Activated CD8-positive, alpha-beta memory T cell treated with anti-CD3 and anti-CD28 coated beads for 4 hours (primary cell): Measurements from ENCODE around the gene RASEF.

Experiments used
- DNase-seq, 2 donors: peaks; one replicate each; pipeline ENCODE4 v3.0.0-alpha.2; 2020; ENCODE audit warnings: low read depth in 2 of 2

Gene RASEF

DNA sequence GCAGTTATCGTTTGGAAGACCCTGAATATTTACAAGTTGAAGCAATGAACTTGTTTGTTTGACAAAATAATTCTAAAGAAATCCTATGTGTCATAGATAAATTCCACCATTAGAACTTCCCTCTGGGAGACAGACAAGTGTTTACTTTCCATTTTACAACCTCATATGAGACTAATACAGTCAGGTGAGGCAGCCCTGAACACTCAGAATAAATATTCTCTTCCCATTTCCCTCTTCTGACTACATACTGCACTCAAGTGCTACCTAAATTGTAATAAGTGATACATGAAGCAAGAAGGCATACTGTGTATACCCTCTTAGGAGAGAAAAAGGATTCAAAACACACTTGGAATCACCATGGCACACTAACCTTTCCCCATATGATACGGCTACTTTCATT is 6.8 kb downstream of the RASEF start:
- no peak for DNase-seq

DNA sequence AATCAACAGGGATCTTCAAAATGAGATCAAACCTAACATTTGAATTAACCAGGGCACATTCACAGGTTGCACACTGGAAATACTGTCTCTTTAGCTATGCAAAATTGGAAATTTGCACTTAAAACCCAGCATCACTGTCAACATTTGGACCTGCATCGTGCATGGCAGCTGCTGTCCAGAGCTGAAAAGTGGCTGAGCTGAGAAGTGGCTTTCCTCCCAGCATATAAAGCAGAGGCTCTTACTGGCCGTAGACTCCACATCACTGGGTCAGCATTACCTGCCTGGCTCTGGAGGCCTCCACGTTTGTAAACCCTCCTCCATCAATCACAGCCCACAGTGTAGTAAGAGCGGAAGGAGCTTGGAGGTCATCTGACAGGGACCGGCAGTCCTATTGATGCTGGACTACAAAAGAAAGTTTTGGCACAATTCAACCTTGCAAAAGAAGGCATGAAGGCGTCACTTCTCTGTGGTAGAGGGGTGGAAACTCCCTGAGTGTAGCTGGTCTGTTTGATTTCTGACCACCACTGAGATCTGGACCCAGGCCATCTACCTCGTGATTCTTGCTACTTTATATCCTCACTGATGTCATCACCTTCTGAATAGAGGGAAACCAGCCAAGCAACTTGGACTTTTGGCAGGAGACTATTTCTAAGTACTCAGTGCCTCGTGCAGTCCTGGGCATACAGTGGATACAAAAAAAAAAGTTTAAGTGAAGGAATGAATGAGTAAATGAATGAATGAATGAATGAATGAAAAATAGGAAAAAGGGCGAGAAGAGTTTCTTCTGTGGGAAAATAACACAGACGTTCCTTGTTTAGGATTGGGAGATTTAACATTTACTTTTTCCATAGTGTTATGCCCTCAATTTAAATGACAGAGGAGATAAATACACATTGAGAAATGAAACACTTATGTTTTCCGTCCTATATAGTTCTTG is 14.8 kb downstream of the RASEF start:
- no peak for DNase-seq

DNA sequence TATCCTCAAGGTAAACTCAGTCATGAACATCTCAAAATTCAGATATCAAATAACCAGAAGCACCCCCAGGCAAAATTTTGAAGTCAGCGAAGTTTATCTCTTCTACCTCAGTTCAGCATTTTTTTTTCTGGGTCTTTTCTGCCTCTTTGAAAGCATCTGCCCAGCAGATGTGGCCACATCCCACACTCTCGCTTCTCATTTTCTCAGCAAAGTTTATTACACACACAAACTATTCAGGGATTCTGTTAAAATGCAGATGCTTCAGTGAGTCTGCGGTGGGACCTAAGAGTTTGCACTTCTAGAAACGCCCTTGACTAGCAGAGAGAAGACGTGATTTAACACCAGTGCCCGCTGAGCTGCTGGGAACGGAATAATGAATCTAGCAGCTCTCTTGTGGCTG is 19.3 kb downstream of the RASEF start:
- no peak for DNase-seq

DNA sequence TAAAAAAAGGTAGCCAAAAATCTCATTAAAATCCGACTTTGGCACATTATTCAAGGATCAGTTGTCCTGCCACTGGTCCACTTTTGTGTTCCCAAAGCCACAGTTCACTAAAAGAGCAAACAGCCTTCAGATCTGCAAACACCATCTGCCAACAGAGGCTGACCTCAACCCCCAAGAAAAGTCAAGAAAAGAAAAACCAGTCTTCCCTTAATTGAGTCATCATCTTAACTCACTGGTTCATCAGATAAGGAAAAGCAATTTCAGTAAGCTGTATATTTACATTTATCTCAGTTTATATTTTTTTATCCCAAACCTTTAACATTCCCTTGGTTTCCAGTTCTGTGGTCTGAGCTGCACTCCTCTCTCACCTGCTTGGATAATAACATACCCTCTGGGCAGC is 21.2 kb downstream of the RASEF start:
- DNase-seq: no peak

DNA sequence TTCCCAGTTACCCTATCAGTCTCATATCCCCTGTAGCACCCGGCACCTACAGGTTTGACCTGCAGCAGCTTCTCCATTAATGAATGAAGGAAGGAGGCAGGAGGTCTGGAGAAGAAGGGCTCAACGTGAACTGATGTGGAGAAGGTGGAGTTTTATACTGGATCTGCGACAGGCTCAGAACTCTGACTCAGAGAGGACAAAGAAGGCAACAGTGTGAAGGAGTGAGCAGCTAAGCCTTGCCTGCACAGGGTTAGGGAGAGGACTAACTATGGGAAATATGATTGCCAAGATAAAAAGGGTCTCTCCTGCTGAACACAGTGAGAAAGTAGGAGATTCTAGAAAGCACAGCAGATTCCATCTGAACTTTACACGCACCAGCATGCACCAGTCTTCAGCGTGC is 23.6 kb downstream of the RASEF start:
- DNase-seq: no peak

DNA sequence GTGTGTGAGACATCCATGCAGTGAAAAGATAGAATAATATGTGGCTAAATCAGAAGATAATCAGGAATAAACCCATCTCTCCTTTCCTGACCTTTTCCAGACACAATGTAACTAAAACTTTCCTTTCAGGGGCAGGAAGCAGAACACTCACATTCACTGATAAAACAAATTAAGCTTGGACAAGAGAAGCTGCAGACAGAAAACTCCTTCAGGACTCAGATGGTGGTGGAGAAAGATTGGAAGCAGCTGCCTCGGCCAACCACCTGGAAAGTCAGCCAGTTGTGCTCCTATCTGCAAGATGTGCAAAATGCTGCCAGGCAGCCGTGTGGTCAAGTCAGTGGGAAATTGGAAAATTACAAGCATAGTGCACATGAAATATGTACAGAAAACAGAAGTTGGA is 26.9 kb downstream of the RASEF start:
- DNase-seq: no peak

DNA sequence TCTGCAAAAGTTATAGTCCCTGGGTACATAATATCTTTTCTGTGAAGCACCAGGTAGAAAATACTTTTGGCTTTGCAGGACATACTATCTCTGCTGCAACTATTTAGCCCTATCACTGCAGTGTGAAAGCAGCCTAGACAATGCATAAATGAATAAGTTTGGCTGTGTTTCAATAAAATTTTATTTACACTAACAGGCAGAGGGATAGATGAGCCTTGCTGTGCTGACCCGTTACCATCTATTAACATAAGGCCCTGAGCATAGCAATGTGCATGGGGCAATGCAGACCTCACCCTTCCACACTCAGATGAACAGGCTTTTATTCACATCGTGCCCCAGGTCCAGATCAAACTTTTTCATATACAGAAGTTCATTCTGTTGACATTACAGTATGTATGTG is 27.8 kb downstream of the RASEF start:
- no peak for DNase-seq

DNA sequence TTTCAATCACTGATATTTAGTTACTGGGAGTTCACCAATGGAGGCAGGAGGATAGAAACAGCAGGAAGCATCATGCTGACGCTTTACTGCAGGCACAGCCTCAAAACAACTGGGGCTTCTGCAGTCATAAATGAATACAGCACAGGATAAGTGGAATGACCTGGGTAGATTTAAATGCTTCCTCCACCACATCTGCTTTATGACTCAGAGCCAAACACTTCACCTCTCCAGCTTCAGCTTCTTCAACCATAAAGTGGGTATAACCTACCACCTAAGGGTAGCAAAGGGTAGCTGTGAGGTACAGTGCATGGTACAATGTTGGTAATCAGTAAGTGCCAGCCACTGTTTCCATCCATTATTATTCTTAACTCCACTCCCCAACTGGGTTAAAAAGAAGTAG is 28.4 kb downstream of the RASEF start:
- no peak for DNase-seq

DNA sequence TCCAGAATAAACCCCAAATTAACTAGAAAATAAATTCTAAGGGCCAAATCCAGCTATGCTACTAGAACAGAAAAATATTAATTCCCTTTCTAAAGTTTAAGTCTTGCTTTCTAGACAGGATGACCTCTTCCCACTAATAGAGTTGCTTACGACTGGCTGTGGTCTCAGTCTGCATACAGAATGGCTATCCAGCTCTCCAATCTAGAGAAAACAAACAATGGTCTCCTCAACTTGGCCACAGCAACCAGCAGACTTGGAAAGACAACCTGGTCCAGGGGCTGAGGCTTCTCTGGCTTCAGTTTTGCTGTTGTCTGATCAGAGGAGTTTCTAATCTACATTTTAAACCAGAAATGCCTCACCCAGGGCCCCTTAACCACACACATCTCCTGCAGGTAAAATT is 28.9 kb downstream of the RASEF start:
- DNase-seq: no peak

DNA sequence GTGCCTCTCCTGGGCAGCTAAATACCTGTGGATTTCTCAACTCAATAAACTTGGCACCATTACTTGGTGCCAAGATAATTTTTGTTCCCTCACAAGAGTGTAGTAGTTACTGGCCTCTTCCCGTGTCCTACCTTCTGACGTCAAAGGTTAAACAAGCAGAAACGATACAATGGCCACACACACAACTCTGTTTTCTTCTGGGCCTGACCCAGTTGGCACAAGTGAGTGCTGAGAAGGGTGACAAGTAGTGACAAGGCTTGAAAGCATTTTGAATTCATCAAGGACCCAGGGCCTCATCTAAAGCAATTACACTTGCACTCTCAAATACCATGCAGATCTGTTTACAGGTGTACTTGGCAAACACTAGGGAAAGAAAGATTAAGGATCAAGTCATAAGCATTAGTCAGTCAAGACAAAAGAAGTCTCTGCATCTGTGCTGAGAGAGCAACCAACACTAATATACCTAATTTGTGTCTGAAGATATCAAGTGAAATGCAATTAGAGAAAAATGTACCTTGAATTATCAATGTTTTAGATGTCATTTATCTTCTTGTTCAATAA is 30.8 kb downstream of the RASEF start:
- DNase-seq: no peak

DNA sequence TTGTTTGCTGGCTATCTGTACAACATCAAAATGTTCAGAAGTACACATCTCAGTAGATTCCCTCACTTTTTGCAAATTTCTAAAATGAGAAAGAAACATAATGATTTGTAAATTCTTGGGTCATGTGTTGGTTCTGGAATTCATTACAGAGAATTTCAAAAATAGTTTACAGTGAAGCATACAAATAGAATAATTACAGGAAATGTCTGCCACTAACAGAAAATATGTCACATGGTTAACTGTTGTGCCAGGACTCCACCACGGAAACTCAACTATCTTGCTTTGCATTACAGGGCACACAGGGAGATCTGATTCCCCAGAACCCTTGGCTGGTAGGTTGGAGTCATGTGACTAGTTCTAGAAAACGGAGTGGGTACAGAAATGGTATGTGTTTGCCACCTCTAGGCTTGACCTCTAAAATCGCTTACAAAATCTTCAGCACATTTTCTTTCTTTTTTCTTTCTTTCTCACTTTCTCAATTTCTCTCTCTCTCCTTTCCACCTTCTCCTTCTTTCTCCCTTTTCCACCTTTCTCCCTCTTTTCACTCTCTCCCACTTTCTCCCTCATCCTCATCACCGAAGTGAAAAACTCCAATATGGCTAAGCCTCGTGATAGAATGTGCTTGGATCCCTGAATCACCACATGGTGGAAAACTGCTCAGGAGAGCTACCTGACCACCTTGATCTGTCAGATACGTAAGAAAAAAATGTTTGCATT is 32.4 kb downstream of the RASEF start:
- DNase-seq: no peak

DNA sequence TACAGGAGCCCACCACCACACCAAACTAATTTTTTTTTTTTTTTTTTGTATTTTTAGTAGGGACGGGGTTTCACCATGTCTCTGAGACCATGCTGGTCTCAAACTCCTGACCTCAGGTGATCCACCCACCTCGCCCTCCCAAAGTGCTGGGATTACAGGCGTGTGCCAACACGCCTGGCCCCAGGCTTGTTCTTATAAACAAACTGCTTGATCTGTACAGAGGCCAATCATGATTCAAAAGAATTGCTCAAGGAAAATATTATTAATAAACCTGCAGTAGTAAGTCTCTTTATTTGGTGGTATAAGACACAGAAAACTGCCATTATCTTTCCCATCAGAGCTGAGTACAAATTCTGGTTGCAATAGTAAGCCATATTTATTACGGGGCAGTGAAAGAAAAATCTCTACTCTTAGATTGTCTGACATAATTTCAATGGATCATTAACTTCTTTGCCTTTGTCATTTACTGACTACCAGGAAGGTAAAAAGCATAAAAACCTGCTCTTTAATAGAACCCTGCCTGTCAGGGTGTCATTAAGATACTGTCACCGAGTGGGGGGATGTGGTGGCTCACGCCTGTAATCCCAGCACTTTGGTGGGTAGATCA is 33.3 kb downstream of the RASEF start:
- no peak for DNase-seq

DNA sequence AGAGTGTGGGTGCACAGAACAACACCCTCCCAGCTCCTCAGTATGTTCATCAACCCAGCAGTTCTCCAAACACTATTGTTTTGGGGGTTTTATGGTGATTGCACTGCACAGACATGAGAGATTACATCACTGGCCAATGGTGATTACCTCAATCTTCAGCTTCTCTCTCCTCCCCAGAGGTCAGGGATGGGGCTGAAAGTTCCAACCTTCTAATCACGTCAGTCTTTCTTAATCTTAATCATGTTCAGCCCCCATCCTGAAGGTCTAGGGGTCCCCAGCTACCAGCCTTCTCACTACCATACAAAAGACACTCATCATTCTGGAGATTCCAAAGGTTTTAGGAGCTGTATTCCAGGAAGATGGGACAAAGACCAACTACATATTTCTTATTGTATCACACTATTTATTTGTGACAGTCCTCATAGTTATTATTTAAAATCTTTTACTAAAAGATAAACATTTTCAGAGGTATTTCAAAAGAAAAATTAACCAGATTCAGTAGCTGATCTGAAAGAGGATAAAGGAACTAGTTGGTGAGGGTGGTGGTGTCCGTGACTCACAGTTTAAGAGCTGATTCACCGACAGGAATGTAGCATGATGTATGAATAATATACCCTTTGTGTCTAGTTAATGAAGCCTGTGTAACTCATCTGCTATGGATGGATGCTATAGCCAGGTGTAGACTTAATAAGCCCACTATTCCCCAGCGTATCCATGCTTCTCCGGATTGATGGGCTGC is 35.6 kb downstream of the RASEF start:
- no peak for DNase-seq

DNA sequence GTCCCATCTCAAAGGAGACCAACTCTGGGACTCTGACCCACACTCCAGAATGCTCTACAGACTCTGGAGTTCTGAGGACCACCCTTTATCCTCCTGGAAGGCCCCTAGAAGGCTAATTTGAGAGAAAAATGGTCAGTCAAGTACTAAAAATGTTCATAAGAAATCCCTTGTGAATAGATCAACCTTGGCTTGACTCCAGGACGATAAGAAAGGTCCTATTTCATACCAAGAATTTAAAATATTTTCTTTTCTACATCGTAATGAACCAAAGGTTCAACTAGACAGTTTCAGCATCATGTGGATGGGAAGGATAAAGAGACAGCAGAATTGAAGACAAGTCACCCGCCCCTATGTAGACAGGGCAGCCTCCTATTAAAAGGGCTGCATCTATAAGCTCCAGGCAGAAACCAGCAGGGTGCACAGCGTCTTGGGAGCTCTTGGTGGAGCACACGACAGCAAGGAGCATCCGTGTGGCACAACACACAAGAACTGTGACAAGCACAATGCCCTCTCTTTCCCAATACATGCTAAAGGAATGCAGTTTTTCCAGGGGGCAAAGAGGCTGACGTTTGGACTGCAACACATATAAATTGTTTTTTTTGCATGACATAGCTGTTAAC is 38.3 kb downstream of the RASEF start:
- DNase-seq: no peak

DNA sequence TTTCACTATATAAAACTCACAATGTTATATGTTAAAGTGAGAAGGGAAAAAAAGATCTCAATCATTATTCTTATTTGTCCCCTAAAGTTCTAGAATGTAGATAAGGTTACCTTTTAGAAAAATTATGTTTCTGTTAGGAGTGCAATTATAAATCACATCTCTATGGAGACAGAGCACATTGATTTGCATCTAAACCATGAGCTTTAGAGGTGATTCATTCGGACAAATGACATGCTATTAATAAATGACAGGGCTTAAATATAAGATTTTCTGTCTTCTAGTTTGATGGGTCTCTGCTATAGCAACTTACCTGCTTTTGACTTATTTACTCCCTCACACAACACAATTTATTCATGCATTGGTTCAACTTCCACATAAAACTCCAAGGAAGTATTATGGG is 39.8 kb downstream of the RASEF start:
- no peak for DNase-seq

DNA sequence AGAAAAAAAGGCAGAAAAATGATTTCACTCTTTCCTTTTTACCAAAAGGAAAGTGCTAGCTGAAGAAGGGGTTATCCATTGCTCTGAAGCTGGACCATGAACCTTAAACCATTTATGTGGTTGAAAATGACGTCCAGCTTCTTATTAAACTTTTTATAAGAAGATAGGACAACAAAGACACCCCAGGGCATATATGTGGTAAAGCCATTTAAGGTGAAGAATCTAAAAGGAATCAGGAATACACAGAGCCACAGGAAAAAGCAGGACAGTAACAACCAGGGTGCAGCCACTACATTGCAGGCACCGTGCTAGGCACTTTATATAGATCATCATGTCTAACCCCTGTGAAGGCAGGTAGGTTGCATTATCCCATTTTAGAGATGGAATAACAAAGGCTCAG is 42.1 kb downstream of the RASEF start:
- no peak for DNase-seq

DNA sequence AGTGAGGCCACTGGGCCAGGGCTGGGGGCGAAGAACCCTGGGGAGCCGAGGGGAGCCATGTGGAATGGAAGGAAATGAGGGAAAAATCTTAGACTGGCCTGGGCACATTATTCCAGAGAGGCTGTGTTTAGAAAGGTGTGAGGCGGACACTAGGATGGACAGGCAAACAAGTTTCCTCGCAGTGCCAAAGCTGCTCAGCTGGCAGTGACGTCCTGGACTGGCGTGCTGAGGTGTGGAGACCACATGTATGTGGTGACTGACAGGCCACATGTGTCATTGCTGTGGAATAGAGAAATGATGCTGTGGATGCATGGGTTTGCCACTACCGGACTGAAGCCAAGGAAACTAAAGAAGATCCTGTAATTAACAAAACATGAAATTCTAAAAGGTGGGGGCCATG is 42.6 kb downstream of the RASEF start:
- DNase-seq: no peak

DNA sequence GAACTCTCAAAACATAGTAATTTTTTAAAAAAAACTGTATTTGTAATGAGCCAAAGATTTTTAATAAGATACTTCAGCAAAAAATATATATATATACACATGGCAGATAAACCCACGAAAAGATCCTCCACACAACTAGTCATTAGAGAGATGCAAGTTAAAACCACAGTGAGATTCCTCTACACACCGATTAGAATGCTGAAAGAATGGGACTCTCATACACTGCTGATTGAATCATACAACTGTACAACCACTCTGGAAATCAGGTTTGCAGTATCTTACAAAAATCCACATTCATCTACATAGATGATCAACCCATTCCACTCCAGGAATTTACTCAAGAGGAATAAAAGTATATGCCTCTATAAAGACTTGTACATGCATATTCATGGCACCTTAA is 43.7 kb downstream of the RASEF start:
- DNase-seq: no peak

DNA sequence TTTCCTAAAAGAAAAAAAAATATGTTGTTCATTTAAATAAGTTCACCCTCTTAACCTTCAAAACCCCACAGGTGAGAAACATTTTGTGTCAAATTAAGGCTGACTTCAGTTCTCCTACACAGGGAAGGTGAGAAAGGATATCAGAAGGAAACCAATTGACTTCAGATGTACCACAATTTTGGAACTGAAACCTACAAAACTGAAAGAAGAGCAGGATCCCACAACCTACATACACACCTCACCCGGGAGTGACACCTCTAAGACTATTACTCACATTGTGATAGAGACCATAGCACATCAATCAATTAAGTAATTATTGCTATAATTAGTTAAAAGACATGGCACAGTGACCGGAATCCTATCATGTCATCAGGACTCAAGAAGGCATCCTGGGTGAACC is 47.0 kb downstream of the RASEF start:
- no peak for DNase-seq

DNA sequence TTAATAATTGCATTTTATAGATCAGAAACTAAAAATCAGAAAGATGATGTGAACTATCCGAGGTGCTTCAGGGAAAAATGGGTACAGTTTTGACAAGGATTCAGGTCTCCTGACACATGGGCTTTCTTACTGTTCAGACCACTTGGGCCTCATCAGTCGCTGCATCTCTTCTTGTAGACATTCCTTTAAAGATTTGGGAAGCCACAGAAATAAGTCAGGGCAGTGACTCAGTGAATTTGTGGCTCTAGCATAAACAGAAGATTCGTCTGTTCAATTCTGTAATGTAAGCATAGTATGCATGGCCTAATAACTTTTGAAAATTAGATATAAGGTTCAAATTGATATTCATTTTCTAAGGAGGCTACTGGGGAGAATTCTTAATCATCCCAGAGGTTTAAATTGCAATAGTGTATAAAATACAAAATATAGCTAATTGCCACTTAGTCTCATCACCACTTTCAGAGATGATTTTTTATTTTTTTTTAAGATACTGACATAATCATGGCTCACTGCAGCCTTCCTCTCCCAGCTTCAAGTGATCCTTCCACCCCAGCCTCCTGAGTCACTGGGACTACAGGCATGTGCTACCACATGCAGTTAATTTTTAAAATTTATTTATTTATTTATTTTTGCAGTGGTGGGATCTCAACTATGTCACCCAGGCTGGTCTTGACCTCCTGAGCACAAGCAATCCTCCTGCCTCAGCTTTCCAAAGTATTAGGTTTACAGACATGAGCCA is 48.9 kb downstream of the RASEF start:
- DNase-seq: no peak
